Activated CD4-positive, alpha-beta T cell treated with anti-CD3 and anti-CD28 coated beads for 48 hours (primary cell): ENCODE results near the gene CKAP4.

Experiments
- DNase-seq: peaks from one replicate; pipeline ENCODE4 v3.0.0-alpha.2; 2020

CKAP4 gene

GRCh38 chr12:106239951-106240335 lies 7.9 kb downstream of the CKAP4 start:
- no peak for DNase-seq

- no peak for DNase-seq
Measured at GRCh38 chr12:106239241-106239950, 8.4 kb downstream of the CKAP4 start.

- no peak for DNase-seq
Measured at GRCh38 chr12:106238146-106238545, 9.7 kb downstream of the CKAP4 start.

DNA sequence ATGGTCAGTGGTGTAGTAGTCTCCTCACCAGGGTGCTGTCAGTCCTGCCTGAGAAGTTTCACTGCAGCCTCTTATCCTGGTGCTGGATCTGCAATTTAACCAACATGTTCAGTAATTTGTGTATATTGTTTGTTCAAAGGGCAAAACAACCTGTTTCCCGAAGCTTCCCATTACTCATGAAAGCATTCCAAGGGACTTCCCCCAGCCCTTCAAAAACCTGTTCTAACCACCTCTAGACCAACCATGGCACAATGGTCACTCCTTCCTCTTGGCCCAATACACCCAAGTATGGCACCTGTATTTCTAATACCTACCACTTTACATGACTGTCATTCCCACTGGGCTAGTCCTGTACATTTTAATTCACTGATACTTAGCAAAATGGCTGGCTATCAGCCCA lies 12.1 kb downstream of the CKAP4 start:
- no peak for DNase-seq

DNA sequence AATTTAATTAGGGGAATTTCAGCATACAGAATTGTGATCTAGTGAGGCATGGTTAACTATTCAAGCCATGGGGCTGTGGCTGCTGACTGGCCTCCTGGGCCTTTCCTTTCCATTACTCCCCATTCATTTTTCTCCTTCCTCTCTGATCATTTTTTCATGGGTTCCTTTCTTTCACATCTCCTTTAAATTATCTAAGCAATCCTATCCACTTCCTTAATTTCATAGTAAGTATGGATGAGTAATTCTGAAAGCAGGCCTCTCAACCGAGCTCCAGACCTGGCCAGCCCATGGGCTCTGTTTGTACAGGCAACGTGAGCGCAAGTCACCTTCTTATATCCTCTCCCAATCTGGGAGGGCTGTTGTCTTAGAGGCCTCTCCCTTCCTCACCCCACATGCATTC lies 13.4 kb downstream of the CKAP4 start:
- DNase-seq, result no peak

DNA sequence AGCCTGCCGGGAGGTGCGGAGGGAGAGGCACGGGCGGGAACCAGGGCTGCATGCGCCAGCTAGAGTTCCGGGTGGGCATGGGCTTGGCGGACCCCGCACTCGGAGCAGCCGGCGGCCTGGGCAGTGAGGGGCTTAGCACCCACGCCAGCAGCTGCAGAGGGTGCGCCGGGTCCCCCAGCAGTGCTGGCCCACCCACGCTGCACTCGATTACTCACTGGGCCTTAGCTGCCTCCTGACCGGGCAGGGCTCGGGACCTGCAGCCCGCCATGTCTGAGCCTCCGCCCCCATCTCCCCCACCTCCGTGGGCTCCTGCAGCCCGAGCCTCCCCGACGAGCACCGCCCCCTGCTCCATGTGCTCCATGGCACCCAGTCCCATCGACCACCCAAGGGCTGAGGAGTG lies 14.8 kb downstream of the CKAP4 start:
- DNase-seq, result no peak

- no peak for DNase-seq
Measured at GRCh38 chr12:106229036-106229591, 18.7 kb downstream of the CKAP4 start.

GRCh38 chr12:106228320-106228710 lies 19.5 kb downstream of the CKAP4 start:
- DNase-seq, result no peak

DNA sequence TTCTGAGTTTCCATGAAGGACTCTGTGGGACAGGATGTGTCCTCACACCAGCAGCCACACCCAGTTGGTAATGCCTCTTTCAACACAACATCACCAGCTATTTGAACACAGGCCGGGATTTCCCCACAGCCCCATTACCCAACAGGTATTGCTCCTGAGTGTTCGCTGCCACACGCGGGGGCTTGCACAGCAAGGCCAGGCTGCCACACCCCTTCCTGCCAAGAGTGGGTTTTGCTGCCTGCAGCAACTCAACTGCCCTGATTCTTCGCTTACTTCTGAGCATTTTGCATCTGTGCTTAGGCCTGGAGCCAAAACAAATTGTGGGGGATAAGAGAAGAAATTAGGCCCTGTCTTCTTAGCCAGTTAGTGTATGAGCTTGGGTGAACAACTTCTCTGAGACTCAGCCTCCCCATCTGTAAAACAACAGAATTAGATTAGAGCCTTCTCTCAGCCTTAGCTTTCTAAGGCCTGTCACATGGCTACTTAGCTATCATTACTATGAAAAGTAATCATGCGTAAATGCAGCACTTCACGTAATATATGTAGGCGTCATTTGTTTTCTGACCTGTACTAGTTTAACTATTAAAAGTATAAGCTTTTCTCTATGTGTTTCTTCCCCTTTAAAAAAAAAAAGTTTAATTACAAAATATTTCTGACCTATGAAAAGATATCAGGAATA lies 20.0 kb downstream of the CKAP4 start:
- peak; percentile 51 for DNase-seq

GRCh38 chr12:106226884-106227640 lies 20.8 kb downstream of the CKAP4 start:
- peak; percentile 22 for DNase-seq

DNA sequence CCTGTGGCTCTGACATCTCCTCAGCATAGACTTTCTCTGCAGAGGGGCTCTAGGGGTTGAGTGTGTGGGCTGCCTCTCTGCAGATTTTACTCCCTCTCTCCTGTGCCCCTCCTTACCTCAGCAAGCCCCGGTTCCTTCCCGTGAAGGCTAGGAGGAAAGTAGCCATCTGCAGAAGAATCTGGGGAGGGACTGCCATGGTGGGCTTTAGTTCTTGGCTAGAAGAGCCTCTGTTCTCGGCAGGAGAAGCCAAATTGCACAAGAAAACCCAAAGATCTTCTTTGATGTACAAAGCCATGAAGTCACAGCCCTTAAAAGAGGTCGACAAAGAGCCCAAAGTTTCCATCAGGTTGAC lies 23.5 kb downstream of the CKAP4 start:
- DNase-seq, result no peak

GRCh38 chr12:106223485-106224354 lies 24.1 kb downstream of the CKAP4 start:
- DNase-seq, result peak; percentile 80

- no peak for DNase-seq
Measured at GRCh38 chr12:106220536-106220935, 27.3 kb downstream of the CKAP4 start.

DNA sequence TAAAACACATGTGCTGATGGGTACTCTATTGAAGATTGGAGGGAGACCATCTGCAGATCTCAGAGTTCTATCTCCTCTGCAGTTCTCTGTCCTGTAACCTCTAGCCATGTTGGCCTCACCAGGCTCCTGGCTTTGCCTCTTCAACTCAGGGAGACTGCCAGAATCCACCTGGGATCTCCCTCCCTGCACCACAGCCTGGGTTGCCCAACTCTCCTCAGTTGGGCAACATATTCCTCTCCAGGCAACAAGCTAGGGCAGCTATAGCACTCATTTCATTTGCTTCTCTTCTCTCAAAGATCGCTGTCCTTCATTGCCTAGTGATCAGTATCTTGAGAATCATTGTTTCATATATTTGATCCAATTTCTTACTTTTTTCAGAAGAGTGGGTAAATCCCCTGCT lies 28.8 kb downstream of the CKAP4 start:
- DNase-seq, result no peak

DNA sequence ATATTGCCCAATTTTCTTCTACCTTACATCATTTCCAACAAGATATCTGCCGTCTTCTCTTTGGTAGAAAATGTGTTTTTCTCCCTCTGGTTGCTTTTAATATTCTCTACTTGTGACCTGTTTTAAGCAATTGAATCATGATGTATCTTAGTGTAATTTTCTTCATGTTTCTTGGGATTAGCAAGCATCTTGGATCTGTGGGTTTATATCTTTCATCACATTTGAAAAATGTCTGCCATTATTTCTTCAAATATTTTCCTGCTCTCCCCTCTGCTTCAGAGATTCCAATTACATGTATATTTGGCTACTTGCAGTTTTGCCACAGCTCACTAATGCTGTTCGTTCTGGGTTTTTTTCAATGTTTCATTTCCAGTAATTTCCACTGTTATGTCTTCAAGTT lies 30.1 kb downstream of the CKAP4 start:
- no peak for DNase-seq

- DNase-seq, result no peak
Measured at GRCh38 chr12:106214571-106214970, 33.2 kb downstream of the CKAP4 start.

GRCh38 chr12:106213662-106214061 lies 34.2 kb downstream of the CKAP4 start:
- no peak for DNase-seq

GRCh38 chr12:106211973-106212372 lies 35.8 kb downstream of the CKAP4 start:
- DNase-seq, result no peak

GRCh38 chr12:106205208-106206069 lies 42.4 kb downstream of the CKAP4 start:
- DNase-seq, result no peak

DNA sequence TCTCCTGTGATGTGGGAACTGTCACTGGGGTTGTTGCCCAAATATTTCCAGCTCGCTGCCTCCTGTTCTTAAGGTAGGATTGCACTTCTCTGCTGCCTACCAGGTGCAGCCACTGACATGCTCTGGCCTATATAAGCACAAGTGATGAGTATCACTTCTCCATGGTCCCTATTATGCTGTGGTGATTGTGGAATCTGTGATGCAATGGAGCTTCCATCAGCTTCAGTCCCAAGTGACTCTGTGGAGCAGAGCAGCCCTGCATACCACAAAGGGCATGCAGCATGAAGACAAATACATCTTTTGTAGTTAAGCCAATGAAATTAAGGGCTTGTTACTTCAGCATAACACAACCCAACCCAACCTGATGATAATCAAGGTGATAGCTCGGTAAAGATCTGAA lies 43.5 kb downstream of the CKAP4 start:
- DNase-seq, result no peak

- DNase-seq, result no peak
Measured at GRCh38 chr12:106197906-106198623, 49.8 kb downstream of the CKAP4 start.
